GM19397 (cell line): ENCODE results near the gene RNF8.
"Not testable (repeated sequence)": the region's sequence is repeated elsewhere in the genome, so short reads cannot be mapped to it uniquely, and the experiment has no call there.

Experiments used
- ATAC-seq: cut with Tn5 transposase; IDR thresholded peaks from one replicate; pipeline ENCODE4 v1.9.1; 2021; ENCODE audit warnings: mild to moderate bottlenecking, moderate library complexity; ENCODE audit not compliant: unreplicated experiment

RNF8 gene

DNA sequence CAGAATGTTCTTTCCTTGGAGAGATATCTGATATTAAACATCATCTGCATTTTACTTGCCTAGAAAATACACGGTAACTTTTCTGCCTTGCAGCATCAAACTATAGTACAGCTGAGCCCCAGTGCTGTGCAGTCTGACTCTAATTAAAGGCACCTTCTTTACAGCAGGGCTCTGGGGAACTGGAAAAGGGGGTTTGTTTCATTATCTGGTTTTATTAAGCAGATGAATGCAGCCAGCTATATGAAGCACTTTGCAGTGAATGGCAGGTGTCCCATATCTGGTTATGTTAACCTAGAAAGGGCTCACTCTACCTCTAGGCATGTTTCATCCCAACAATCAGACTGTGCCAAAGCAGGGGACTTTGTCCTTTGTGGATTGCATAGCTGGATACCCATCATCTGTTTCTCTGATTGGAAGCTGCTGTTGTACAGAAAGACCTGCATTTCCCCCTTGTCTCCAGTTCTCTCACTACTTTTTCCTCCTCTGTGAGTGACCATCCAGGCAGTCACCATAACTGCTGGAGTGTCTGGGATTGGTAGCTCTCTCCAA, 39.7 kb downstream of the RNF8 start:
- ATAC-seq: no peak

DNA sequence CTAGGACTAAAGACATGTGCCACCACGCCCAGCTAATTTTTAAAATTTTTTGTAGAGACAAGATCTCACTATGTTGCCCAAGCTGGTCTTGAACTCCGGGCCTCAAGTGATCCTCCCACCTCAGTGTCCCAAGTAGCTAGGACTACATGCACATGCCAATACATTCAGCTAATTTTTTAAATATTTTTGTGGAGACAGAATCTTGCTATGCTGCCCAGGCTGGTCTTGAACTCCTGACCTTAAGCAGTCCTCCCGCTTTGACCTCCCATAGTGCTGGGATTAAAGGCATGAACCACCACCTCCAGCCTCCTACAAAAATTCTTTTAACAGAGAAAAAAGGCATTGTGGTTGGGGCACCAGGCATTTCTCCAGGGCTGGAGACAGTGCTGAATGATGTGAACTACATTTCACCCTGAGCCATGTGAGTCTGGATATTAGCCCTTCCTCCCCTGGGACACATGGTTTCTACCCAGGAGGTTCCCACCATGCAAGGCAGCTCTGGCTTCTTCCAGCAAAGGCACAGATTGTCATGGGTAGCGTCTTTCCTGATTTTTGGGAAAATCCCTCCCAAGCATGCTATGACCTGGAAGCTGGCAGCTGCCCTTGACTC, 42.9 kb downstream of the RNF8 start:
- ATAC-seq: no peak

DNA sequence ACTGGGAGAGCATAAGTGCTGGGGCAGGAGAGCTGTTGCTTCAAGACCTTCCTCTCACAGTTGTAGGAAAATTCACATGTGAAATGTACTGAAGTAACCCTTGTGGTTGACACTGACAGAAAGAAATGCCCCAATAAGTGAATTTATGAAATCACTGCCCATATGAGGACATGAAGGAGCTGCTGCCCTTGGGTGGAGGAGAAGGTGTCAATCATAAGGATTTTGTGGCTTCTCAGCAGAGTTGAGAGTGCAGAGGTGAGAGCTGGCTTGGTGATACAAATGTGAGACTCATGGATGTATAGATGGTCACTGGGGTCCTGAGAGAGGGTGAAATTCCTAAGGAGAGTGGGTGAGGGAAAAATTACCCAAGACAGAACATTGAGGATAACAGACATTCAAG, 45.3 kb downstream of the RNF8 start:
- no peak for ATAC-seq

- ATAC-seq: no peak
Measured at GRCh38 chr6:37399795-37400490, 46.2 kb downstream of the RNF8 start.

DNA sequence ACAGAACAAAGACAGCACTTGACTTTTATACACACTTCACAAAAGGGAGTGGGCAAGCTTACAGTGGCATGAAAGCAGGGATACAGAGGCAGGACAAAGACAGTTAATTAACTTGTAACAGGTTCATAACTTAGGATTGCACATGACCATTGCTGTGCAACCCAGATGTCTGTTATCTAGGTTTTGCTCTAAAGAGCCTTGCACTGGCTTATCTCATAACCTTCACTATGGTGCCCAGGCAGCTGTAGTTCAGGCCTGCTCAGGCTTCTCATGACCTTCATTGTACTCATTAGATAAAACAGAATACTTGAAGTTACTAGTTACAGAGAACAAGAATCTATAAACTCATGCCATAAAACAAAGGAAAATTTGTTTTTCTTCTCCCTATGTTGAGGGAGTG, 47.9 kb downstream of the RNF8 start:
- ATAC-seq: not testable (repeated sequence)

DNA sequence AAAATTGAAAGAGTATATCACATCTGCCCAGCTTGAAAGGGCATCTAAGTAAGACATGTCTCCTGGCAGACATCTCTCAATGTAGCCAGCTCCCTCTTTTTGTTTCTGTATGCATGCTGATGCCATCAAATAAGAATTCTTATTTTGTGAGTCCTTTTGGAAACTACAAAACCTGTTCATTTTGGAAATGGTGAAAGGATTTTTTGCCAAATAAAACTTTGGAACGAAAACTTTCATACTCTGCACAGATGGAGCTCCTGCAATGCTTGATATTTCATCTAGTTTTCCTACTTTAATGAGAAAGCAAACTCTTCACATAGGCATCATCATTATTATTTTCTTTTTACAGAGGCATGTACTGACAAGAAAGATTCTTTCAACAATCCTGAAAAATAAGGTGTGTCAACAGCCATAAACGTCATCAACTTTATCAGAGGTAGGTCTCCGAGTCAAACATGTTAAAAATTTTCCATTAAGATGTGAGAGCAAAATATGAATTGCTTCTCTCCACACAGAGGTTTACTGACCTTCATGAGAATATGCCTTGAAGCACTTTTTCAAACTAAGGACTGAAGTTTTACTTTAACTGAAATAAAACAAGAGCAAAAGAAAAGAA, 53.1 kb downstream of the RNF8 start:
- ATAC-seq: no peak

DNA sequence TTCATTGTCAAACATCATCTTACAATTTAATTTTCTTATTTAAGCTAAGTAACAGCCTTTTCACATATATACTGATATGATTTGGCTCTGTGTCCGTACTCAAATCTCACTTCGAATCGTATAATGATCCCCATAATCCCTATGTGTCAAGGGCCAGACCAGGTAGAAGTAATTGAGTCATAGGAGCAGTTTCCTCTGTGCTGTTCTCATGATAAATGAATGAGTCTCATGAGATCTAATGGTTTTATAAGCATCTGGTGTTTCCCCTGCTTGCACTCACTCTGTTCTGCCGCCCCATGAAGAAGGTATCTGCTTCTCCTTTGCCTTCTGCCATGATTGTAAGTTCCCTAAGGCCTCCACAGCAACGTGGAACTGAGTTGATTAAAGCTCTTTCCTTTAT, 54.2 kb downstream of the RNF8 start:
- no peak for ATAC-seq

DNA sequence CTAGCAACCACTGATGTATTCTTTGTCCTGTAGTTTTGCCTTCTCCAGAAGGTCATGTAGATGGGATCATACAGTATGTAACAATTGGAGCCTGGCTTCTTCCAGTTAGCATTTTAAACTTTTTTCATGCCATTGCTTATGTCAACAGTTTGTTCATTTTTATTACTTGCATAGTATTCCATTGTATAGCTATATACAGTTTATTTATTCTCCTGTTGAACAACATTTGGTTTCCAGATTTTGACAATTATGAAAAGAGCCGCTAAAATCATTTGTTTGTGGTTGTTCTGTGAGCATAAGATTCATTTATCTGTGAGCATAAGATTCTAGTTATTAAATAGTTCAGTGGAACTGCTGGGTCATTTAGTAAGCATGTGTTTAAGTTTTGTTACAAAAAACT, 55.7 kb downstream of the RNF8 start:
- ATAC-seq: no peak

- ATAC-seq: no peak
Measured at GRCh38 chr6:37417393-37417792, 63.6 kb downstream of the RNF8 start.

DNA sequence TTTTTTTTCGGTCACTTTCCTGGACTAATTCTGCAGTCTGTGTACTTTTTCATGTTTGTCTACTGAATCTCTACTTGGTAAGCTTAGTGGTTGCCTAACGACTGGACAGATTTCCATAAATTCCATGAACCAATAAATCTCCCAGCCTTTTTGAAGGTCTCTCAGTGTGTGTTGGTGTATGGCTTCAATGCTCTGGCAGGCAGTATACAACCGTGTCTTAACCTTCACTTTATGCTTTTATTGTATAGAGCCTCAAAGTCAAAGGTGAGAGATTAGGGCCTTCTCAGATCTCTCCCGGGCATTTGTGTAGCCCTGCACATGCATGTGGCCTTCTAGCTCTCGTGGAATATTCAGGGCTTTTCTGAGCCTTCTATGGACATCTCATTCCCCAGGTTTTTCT, 64.9 kb downstream of the RNF8 start:
- no peak for ATAC-seq

DNA sequence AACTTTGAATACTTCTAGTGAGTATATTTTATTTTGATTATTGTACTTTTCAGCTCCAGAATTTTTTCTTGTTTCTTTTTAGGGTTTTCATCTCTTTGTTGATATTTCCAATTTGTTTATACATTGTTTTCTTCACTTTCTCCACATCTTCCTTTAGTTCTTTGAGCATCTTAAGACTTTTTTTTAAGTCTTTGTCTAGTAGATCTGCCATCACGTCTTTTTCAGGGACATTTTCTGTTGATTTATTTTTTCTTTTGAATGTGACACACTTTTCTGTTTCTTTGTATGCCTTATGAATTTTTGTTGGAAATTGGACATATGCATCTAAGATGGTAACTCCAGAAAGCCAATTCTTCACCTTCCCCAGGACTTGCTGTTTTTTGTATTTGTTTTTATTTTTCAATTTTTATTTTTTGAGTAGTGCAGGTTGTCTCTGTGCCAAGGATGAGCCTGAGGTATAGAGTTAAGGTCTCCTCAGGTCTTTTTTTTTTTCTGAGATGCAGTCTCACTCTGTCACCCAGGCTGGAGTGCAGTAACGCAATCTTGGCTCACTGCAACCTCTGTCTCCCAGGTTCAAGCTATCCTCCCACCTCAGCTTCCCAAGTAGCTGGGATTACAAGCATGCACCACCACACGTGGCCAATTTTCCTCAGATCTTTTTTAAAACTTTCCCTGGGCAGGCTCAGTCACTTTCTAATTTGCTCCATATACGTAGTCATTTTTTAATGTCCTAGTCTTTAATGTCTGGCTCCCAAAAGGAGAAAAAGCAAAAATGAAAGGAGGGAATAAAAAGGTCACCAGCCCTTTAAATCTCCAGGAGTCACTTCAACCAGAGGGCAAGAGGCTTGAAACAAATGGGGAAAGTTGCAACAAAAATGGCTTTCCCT, 72.5 kb downstream of the RNF8 start:
- ATAC-seq: no peak

DNA sequence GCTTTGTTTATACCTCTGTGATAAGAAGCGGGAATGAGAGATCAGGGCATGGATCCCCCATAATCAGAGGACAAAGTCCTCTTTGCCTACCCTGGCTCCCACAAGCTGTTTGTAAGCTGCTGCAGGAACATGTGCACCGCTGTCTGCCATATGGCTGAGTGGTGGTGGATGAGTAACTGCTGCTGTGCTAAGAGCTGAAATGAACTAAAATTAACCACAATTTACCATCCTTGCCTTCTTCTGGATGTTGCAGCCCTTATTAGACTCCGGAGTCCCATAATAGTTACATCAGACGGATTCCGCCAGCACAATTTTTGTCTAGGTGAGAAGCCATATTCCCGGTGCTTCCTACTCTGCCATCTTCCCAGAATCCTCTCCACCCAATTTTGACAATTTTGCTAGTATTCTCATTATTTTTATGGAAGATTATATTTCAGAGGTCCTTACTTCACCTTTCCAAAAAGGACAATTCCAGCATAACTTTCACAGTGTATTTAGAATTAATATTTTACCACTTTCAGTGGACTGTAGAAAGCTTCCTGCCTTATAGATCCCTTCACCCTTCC, 73.2 kb downstream of the RNF8 start:
- no peak for ATAC-seq

GRCh38 chr6:37429352-37429750, 75.6 kb downstream of the RNF8 start:
- ATAC-seq: no peak

DNA sequence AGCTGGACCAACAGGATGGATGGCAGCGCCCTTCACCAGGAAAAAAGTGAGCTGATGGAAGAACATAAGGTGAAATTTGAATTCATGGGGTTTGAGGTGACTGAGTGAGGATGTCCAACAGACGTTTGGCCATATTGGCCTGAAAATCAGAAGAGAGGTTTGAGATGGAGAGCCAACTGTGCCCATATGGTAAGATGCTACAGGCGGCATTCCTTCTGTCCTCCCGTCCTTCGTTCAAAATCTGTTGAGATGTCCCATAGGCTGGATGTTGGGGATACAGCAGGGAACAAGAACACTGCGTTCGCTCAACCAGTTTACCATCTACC, 78.8 kb downstream of the RNF8 start:
- peak; percentile 5 for ATAC-seq

DNA sequence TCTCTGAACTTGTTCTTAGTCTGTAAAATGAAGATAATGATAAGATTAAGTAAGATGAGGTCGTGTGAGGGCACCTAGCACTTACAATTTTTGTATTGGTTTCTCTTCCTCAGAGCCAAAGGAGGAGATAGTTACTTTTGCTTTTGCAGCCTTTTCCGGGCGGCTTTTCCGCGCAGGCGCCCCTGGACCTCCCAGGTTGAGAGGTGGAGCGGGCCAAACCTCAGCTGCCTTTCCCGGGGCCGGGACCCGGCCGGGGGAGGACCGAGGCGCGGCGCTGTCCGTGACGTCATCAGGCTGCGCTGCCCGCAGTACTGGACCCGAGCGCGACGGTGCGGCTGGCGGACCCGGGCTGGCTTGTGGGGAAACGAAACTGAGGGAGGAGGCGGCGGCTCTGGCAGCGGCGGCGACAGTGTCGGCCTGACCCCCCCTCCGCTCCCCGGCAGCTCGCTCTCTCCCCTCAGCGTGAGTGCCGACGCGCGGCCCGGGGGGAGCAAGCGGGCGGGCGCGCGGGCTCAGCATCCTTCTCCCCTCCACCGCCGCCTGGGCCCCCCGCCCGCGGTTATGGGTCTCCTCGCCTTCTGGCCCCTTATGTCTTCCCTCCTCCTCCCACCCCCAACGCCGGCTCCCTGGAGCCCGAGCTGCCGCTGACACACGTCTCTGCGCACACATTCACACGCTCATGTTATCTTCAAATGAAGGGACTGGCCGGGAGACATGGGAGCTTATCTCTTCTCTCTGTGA, 79.3 kb downstream of the RNF8 start, which contains the start of gene CMTR1:
Gene CMTR1, plus strand, starts transcription at position 306 of the 741 bp plus-strand sequence. CDS start 2,409 bp downstream, outside the sequence.
- ATAC-seq: peak; percentile 91

GRCh38 chr6:37433657-37434271, 80.0 kb downstream of the RNF8 start:
- ATAC-seq: peak; percentile 18

GRCh38 chr6:37435373-37435772, 81.6 kb downstream of the RNF8 start:
- no peak for ATAC-seq

DNA sequence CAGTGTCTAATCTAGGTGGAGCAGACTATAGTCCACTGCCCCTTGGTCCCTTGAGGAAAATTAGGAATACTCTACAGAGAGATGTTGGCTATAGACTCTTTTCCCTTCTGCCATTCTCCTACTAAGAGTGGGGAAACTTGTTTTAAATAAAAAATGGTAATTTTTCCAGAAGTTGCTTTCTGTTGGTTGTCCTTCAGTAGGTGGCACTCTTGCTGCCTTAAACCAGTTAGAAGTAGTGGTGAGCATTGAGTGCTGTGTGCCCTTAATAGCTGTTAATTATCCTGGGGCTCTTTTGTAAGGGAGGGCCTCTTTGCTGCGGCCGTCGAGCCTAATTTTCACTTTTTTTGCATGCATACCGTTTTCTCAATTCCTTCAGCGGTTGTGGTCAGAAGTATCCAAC, 82.0 kb downstream of the RNF8 start:
- ATAC-seq: no peak

DNA sequence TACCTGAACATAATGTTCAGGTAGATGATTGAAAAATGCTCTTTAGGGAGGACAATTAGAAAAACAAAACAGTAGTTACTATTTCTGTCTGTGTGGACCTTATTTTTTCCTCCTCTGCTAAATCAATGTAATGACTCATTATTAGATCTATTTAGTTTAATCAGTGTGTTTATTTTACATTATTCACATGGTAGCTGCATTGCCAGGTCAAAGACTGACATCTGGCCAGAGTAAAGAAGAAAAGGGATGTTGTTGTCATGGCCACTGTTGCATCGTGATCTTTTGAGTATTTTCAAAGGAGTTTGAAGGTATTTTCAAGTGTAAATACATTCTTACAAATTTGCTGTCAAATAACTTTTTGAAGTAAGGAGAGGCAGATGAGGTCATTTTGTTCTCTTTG, 85.1 kb downstream of the RNF8 start:
- ATAC-seq: no peak

DNA sequence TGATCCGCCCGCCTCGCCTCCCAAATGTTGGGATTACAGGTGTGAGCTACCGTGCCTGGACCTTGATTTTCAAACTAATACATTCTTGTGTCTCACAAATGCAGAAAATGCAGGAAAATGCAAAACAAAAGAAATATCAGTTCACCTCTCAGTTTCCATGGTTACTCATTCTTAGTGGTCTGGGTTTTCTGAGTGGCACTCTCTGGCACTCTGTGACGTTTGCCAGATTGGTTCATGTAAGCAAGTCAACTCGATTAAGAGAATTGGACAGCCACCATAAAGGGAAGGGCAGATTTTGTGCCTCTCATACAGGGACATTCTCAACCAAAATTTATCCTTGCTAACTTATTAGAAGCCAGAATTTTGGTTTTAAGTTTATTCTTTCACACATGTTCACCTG, 87.9 kb downstream of the RNF8 start:
- ATAC-seq: no peak
